ENCODE measurements around the gene FAM209B. TPM values are rescaled to one million over a fixed set of nuclear protein-coding genes. Genes with fewer than 3 reads are reported as not detected.
A peak's percentile ranks its signal among the peaks of the same experiment; 100 is the strongest.
"Not testable (repeated sequence)": the region's sequence is repeated elsewhere in the genome, so short reads cannot be mapped to it uniquely, and the experiment has no call there.

Gene FAM209B
- not detected for total RNA-seq

- DNase-seq (ENCODE audit: low spot score) = not testable (repeated sequence)
Measured at GRCh38 chr20:56532946-56533345, at the start of gene FAM209B. Gene FAM209B, plus strand, starts transcription at chr20:56533246. Its CDS starts 96 bp downstream, at chr20:56533342.

- DNase-seq (ENCODE audit: low spot score) = no peak
Measured at GRCh38 chr20:56483970-56484369, 49.1 kb upstream of the FAM209B start.

GRCh38 chr20:56487216-56487615 lies 45.8 kb upstream of the FAM209B start:
- no peak for DNase-seq (ENCODE audit: low spot score)

GRCh38 chr20:56488566-56488965 lies 44.5 kb upstream of the FAM209B start:
- no peak for DNase-seq (ENCODE audit: low spot score)

- DNase-seq (ENCODE audit: low spot score) = no peak
Measured at GRCh38 chr20:56501116-56501515, 31.9 kb upstream of the FAM209B start.

GRCh38 chr20:56503916-56504315 lies 29.1 kb upstream of the FAM209B start:
- DNase-seq (ENCODE audit: low spot score) = peak; percentile 60

- DNase-seq (ENCODE audit: low spot score) = no peak
Measured at GRCh38 chr20:56504373-56505005, 28.6 kb upstream of the FAM209B start.

- no peak for DNase-seq (ENCODE audit: low spot score)
Measured at GRCh38 chr20:56506103-56506502, 26.9 kb upstream of the FAM209B start.

- no peak for DNase-seq (ENCODE audit: low spot score)
Measured at GRCh38 chr20:56511926-56512325, 21.1 kb upstream of the FAM209B start.

GRCh38 chr20:56513161-56514150 lies 19.6 kb upstream of the FAM209B start:
- DNase-seq (ENCODE audit: low spot score) = no peak

- no peak for DNase-seq (ENCODE audit: low spot score)
Measured at GRCh38 chr20:56516631-56517030, 16.4 kb upstream of the FAM209B start.

GRCh38 chr20:56517211-56517610 lies 15.8 kb upstream of the FAM209B start:
- DNase-seq (ENCODE audit: low spot score) = no peak

GRCh38 chr20:56517641-56518040 lies 15.4 kb upstream of the FAM209B start:
- no peak for DNase-seq (ENCODE audit: low spot score)

GRCh38 chr20:56518126-56518525 lies 14.9 kb upstream of the FAM209B start:
- no peak for DNase-seq (ENCODE audit: low spot score)

GRCh38 chr20:56518721-56519398 lies 14.2 kb upstream of the FAM209B start:
- DNase-seq (ENCODE audit: low spot score) = no peak

- no peak for DNase-seq (ENCODE audit: low spot score)
Measured at GRCh38 chr20:56519551-56519950, 13.5 kb upstream of the FAM209B start.

GRCh38 chr20:56520180-56520579 lies 12.9 kb upstream of the FAM209B start:
- no peak for DNase-seq (ENCODE audit: low spot score)

GRCh38 chr20:56520746-56521354 lies 12.2 kb upstream of the FAM209B start:
- not testable (repeated sequence) for DNase-seq (ENCODE audit: low spot score)

- no peak for DNase-seq (ENCODE audit: low spot score)
Measured at GRCh38 chr20:56522311-56522710, 10.7 kb upstream of the FAM209B start.

- not testable (repeated sequence) for DNase-seq (ENCODE audit: low spot score)
Measured at GRCh38 chr20:56524444-56524843, 8.6 kb upstream of the FAM209B start, which contains the start of gene FAM209A. Gene FAM209A, plus strand, starts transcription at chr20:56524744. Its CDS starts 65 bp downstream, at chr20:56524809.

- DNase-seq (ENCODE audit: low spot score) = no peak
Measured at GRCh38 chr20:56527521-56527920, 5.5 kb upstream of the FAM209B start.

- no peak for DNase-seq (ENCODE audit: low spot score)
Measured at GRCh38 chr20:56537997-56538396, 5.0 kb downstream of the FAM209B start.
